HK-2 (cell line): ENCODE data around the gene FADD.
A peak's percentile ranks its signal among the peaks of the same experiment; 100 is the strongest.

Experiments used
- DNase-seq: peaks from one replicate; pipeline ENCODE4 v3.0.0-alpha.2; 2018; ENCODE audit not compliant: unreplicated experiment

Gene FADD

GRCh38 chr11:70233511-70233934, 30.4 kb downstream of the FADD start:
- DNase-seq = peak; percentile 63

GRCh38 chr11:70233962-70234361, 30.9 kb downstream of the FADD start:
- DNase-seq = no peak

GRCh38 chr11:70240337-70240736, 37.2 kb downstream of the FADD start:
- DNase-seq = no peak

DNA sequence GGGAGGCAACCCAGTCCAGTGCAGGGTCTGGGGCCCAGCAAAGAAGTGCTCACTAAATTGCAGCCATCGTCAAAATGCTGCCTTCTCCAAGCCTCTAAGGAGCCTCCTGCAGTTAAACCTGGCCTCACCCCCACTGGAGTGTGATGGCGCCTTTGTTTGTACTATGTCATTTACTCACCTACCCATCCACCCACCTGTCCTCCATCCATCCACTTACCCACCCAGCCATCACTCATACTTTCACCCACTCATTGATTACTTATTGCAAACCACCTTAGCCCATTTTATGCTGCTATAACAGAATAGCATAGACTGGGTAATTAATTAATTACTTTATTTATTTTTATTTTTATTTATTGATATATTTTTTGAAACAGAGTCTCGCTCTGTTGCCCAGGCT, 38.6 kb downstream of the FADD start:
- no peak for DNase-seq

- no peak for DNase-seq
Measured at GRCh38 chr11:70242885-70243284, 39.8 kb downstream of the FADD start.

DNA sequence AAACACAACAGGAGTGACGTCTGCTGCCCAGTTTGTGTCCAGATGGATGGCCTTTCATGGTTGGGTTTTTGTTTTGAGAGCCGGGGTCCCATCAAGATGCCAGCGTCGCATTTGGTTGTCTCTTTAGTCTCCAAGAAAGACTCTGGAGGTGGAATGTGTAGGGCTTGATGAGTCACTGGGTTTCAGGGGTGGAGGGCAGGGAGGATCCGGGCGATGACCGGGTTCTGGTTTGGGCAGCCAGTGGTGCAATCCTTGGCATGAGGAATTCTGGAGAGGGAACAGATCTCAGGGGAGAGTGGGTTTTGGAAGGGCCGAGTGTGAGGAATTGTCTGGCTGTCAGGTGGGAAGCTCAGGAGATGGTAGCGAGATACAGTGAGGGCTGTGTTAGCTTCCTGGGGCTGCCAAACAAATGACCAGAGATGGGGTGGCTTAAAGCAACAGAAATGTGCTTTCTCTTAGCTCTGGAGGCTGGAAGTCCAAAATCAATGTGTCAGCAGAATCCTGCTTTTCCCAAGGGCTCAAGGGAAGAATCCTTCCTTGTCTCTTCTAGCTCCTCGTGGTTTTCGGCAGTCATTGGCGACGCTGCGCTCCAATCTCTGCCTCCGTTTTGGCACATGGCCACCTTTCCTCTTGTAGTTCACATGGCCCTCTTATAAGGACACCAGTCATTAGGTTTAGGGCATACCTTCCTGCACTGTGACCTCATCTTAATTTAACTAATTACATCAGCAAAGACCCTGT, 41.0 kb downstream of the FADD start:
- peak; percentile 21 for DNase-seq

DNA sequence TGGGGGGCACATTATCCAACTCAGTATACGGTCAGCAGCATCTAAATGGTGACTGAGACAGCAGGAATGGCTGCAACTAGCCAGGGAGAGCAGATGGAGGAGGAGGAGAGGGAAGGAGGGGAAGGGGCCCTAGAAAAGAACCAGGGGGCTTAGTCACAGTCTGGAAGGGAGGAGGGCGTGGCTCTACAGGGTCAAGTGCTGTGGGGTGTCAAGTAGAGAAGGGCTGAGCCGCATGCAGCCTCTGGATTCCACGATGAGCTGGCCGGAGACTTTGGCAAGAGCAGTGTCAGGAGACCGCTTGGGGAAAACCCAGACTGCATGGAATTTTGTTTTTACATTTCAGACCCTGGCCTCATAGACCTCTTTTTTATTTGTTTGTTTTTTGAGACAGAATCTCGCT, 41.6 kb downstream of the FADD start:
- DNase-seq = peak; percentile 72

DNA sequence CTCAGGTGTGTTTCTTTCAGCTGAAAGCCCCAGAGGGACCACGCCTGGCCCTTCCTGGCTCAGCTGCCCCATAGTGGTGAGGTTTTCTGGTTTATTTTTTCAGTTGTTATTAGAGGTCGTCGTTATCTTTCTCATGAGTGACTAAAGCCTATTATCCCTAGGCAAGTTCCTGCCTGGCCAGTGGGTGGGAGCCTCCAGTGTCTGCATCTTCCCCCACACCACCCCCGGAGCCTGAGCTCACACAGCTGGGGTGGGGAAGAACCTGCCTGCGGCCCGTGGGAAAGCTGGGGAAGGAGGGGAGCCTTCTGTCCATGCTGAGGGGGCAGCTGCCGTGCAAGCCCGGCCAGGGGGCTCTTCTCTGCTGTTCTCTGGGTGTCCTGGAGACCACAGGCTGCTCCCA, 43.1 kb downstream of the FADD start:
- no peak for DNase-seq

DNA sequence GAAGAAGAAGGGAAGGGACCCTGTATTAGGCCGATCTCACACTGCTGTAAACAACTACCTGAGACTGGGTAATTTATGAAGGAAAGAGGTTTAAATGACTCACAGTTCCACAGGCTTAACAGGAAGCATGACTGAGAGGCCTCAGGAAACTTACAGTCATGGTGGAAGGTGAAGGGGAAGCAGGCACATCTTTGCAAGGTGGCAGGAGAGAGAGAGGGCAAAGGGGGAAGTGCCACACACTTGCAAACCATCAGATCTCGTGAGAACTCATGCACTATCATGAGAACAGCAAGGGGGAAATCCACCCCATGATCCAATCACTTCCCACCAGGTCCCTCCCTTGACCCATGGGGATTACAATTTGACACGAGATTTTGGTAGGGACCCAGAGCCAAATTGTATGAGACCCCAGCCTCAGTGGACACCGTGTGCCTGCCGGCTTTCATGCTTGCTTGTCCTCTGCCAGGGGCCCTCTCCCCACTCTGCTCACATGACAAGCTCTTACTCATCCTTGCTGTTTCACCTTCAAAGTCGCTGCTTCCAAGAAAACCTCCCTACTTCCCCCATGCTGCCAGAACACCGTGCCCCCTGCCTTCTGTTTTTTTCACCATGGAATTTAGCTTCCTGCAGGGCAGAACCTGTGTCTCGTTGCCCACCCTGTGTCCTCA, 44.1 kb downstream of the FADD start:
- DNase-seq = no peak

DNA sequence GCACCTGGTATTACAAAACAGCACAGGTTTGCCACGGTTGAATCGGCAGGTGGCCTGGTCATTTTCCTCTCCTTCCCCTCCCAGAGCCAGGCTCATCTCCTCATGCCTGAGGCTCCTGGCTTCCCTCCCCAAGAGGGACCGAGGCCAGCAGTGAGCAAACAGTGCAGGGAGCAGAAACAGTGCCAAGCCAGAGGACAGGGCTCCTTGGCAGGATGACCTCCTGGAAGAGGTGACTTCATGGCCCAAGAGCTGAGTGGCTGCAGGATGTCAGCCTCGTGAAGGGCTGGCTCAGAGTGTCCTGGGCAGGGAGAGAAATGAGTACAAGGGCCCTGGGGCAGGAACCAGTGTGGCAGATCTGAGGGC, 44.6 kb downstream of the FADD start:
- no peak for DNase-seq

DNA sequence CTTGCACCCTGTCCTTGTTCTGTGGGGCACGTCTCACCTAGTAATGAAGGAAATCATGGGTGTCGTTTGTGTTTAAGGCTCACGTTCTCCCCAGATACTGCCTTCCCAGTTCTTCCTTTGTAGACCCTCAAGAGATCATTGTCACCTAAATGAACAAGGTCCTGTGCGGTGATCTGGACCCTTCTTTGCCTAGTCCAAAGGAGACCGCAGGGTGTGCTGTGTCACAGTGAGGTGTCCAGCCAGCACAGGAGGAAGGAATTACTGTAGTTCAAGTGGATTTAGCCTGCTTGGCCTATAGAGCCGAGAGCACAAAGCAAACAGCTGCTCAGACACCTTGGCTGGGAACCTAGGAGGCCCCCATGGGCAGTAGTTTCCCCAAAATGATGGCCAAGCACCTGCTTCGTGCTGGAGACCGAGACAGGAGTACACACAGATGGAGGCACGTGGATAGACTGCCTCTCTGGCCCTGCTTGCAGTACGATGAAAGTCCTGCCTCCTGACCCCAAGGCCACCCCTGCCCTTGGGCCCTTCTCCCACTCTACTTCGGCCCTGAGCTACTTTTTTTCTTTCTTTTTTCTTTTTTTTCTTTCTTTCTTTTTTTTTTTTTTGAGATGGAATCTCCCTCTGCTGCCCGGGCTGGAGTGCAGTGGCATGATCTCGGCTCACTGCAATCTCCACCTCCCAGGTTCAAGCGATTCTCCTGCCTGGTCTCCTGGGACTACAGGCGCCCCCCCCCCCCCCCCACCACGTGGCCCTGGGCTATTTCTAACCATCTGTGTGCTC, 48.0 kb downstream of the FADD start:
- no peak for DNase-seq

GRCh38 chr11:70251659-70252321, 48.7 kb downstream of the FADD start:
- no peak for DNase-seq

DNA sequence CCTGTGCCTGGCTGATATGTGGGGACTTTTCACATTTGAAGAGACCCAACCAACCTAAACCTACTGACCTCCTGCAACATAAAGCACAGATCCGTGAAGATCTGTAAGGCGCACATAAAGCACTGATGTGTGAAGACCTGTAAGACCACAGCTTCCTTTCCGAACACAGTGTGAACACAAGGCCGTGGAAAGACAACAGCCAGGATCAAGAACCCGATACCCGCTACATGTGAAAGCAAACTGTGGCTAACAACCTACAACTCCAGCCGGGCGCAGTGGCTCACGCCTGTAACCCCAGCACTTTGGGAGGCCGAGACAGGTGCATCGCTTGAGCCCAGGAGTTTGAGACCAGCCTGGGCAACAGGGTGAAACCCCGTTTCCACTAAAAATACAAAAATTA, 49.7 kb downstream of the FADD start:
- no peak for DNase-seq

DNA sequence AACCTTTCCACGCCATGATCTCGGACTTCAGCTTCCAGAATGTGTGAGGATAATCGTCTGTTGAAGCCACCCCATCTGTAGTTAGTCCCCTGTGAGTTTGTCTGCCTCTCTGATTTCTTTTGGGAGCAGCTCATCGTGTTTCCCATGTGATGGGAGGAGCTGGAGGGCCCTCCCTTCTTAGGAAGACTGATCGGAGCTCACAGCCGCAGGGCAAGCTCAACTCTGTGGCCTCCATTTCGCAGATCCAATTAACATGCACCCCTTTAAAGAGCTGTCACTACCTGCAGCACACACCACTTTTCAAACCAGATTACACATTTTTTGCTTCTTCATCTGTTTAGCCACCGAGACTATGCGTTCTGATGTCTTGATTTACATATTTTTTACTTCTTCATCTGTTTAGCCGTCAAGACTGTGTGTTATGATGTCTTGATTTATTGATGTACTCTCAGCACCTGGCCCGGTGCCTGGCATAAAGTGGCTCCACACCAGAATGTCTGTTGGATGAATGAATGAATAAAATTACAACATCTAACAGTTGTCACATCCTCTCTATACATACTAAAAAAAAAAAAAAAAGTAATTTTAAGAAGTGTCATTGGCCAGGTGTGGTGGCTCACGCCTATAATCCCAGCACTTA, 52.5 kb downstream of the FADD start:
- no peak for DNase-seq
